ENCODE measurements around the gene PRSS22. TPM values are rescaled to one million over a fixed set of nuclear protein-coding genes. Genes with fewer than 3 reads are reported as not detected.

The PRSS22 gene
- total and polyA plus RNA-seq, 2 donors from 2014 or later: 11.0 to 30.8 TPM

DNA sequence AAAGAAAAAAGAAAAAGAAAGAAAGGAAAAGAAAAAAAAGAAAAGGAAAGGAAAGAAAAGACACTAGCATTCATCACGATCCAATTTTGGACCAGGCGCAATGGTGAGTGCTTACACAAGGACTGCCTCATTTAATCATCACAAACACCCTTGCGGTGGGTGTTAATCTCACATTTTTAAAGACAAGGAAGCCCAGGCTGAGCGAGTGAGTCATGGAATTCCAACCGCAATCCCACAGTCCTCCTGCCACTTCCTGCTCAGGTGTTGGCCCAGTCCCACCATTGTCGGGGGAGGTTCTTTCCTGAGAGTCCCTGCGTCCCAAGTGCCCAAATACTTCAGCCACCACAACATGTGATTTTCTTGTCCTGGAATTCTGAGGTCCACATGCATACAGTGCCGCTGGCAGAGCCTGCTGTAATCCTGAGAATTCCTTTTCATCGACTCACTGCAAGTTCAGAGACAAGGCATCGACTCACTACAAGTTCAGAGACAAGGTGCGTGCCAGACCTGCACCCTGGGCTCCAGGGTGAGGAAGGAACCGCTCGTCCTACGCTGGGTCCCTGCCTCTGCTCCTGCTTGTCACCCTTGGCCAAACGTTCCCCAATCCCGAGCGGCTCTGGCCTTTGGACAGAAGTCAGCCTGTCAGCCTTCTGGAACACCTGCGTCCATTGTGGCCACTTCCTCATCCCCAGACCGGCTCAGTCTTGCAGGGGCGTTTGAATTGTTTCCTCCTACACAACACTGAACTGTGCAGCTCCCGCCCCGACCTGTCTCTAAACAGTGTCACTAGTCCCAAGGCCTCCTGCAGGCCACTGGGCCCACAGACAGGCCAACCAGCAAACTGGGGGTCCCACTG is 22.1 kb downstream of the PRSS22 start:
- intact Hi-C loops (cut with DNase I): no loop called here
- TF ChIP-seq, protein P1, sequence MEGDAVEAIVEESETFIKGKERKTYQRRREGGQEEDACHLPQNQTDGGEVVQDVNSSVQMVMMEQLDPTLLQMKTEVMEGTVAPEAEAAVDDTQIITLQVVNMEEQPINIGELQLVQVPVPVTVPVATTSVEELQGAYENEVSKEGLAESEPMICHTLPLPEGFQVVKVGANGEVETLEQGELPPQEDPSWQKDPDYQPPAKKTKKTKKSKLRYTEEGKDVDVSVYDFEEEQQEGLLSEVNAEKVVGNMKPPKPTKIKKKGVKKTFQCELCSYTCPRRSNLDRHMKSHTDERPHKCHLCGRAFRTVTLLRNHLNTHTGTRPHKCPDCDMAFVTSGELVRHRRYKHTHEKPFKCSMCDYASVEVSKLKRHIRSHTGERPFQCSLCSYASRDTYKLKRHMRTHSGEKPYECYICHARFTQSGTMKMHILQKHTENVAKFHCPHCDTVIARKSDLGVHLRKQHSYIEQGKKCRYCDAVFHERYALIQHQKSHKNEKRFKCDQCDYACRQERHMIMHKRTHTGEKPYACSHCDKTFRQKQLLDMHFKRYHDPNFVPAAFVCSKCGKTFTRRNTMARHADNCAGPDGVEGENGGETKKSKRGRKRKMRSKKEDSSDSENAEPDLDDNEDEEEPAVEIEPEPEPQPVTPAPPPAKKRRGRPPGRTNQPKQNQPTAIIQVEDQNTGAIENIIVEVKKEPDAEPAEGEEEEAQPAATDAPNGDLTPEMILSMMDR (IDR thresholded peaks at IDR 0.05; ENCODE audit: borderline replicate concordance, extremely low read depth, insufficient read depth): no peak
- no peak for FAIRE-seq
- Histone ChIP-seq H3K9me3 (ENCODE audit: control insufficient read depth in 2 of 3, insufficient read depth in 1 of 3, low read length in 3 of 3) (no peaks in the 10 kb centered on the region), H3K27me3 (ENCODE audit: control insufficient read depth, insufficient read depth, low read length) (no peaks in the 10 kb centered on the region), H3K9ac (ENCODE audit: low read length in 3 of 3) (no peak overlapping the region), H3K36me3 (ENCODE audit: control insufficient read depth in 2 of 3, insufficient read depth in 3 of 3, low read length in 3 of 3) (no peaks in the 10 kb centered on the region), H3K4me1 (ENCODE audit: control insufficient read depth in 2 of 3, insufficient read depth in 2 of 3, low read depth in 1 of 3, low read length in 3 of 3) (no peaks in the 10 kb centered on the region), H3K27ac (ENCODE audit: low read depth in 2 of 2, low read length in 2 of 2) (no peak overlapping the region), H3K4me3 (ENCODE audit: low read length in 3 of 3) (no peak overlapping the region)
- peak in 1 of 5 donors; percentile 88 for DNase-seq

- Histone ChIP-seq H3K4me1 (ENCODE audit: control insufficient read depth in 2 of 3, insufficient read depth in 2 of 3, low read depth in 1 of 3, low read length in 3 of 3) (no peaks in the 10 kb centered on the region), H3K9me3 (ENCODE audit: control insufficient read depth in 2 of 3, insufficient read depth in 1 of 3, low read length in 3 of 3) (no peaks in the 10 kb centered on the region), H3K27ac (ENCODE audit: low read depth in 2 of 2, low read length in 2 of 2) (no peak overlapping the region), H3K36me3 (ENCODE audit: control insufficient read depth in 2 of 3, insufficient read depth in 3 of 3, low read length in 3 of 3) (no peaks in the 10 kb centered on the region), H3K27me3 (ENCODE audit: control insufficient read depth, insufficient read depth, low read length) (no peaks in the 10 kb centered on the region), H3K9ac (ENCODE audit: low read length in 3 of 3) (no peak overlapping the region), H3K4me3 (ENCODE audit: low read length in 3 of 3) (no peak overlapping the region)
- TF ChIP-seq, protein P1 (IDR thresholded peaks at IDR 0.05; ENCODE audit: borderline replicate concordance, extremely low read depth, insufficient read depth): no peak
- no peak for DNase-seq
- FAIRE-seq: no peak
- intact Hi-C loops (cut with DNase I): no loop called here
These were observed 23.0 kb downstream of the PRSS22 start for GRCh38 chr16:2834968-2835367.

- Histone ChIP-seq H3K36me3 (ENCODE audit: control insufficient read depth in 2 of 3, insufficient read depth in 3 of 3, low read length in 3 of 3) (no peaks in the 10 kb centered on the region), H3K27me3 (ENCODE audit: control insufficient read depth, insufficient read depth, low read length) (no peaks in the 10 kb centered on the region), H3K9ac (ENCODE audit: low read length in 3 of 3) (no peak overlapping the region), H3K27ac (ENCODE audit: low read depth in 2 of 2, low read length in 2 of 2) (no peak overlapping the region), H3K4me3 (ENCODE audit: low read length in 3 of 3) (no peak overlapping the region), H3K4me1 (ENCODE audit: control insufficient read depth in 2 of 3, insufficient read depth in 2 of 3, low read depth in 1 of 3, low read length in 3 of 3) (no peaks in the 10 kb centered on the region), H3K9me3 (ENCODE audit: control insufficient read depth in 2 of 3, insufficient read depth in 1 of 3, low read length in 3 of 3) (no peaks in the 10 kb centered on the region)
- intact Hi-C loops (cut with DNase I): no loop called here
- TF ChIP-seq, protein P1 (IDR thresholded peaks at IDR 0.05; ENCODE audit: borderline replicate concordance, extremely low read depth, insufficient read depth): no peak
- DNase-seq (no peak), FAIRE-seq (no peak)
These were observed 24.2 kb downstream of the PRSS22 start for GRCh38 chr16:2833776-2834175.

All from kidney (tissue), 14 donors.